ENCODE data around the gene GOLGA2.

DNA sequence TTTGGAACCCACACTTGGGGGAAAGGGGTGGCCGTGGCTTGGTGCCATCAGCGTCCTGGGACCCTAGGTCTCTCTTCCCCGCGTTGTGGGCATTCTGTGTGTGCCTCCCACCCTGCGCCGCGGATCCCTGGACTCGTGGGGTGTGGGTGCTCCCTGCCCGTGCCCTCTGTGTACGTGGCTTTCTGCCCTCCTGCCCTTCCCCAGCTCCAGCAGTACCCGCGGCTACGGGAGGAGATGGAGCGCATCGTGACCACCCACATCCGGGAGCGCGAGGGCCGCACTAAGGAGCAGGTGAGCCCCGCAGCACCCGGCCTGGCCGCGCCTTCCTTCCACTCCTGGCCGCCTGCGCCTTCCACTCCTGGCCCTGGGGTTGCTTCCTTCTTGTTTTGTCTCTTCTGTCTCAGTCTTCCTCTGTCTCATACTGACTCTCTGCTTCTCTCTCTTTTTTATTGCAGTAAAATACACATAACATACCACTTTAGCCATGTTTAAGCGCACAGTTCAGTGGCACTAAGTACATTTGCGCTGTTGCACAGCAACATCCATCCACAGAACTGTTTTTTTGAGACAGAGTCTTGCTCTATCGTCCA, 41.9 kb downstream of the GOLGA2 start:
- TF ChIP-seq, protein P1, sequence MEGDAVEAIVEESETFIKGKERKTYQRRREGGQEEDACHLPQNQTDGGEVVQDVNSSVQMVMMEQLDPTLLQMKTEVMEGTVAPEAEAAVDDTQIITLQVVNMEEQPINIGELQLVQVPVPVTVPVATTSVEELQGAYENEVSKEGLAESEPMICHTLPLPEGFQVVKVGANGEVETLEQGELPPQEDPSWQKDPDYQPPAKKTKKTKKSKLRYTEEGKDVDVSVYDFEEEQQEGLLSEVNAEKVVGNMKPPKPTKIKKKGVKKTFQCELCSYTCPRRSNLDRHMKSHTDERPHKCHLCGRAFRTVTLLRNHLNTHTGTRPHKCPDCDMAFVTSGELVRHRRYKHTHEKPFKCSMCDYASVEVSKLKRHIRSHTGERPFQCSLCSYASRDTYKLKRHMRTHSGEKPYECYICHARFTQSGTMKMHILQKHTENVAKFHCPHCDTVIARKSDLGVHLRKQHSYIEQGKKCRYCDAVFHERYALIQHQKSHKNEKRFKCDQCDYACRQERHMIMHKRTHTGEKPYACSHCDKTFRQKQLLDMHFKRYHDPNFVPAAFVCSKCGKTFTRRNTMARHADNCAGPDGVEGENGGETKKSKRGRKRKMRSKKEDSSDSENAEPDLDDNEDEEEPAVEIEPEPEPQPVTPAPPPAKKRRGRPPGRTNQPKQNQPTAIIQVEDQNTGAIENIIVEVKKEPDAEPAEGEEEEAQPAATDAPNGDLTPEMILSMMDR (conservative IDR thresholded peaks at IDR 0.05; ENCODE audit: low read depth, low read length) = no peak
- TF ChIP-seq EZH2 (IDR thresholded peaks at IDR 0.05; ENCODE audit: borderline replicate concordance, low read depth, low read length, poor library complexity, severe bottlenecking) = no peak

All from A673 (cell line).